Adrenal gland (tissue), 5 donors: ENCODE data around the gene SGIP1.

ENCODE experiments used
- CTCF ChIP-seq, 6 experiments: fragments of 450-650 bp in 4 of 6; fragments of 200-600 bp in 2 of 6; sonication (generic) in 1 of 6; IDR thresholded peaks; 1 replicate in 5 of 6; 2 replicates in 1 of 6; pipeline versions ENCODE4 v1.5.1 to v1.8.0; 2016 to 2021; ENCODE audit warnings: antibody characterized with exemption in 6 of 6, mild to moderate bottlenecking in 2 of 6, moderate library complexity in 1 of 6
- POLR2A ChIP-seq, 2 donors: fragments of 450-650 bp; IDR thresholded peaks; one replicate each; pipeline ENCODE4 v1.6.1; 2017; ENCODE audit warnings: antibody characterized with exemption in 2 of 2, mild to moderate bottlenecking in 2 of 2, moderate library complexity in 1 of 2
- donor health status: DM: no; HTN: no; CAD: no.

GRCh38 chr1:66637146-66637545 lies 103.2 kb downstream of the SGIP1 start:
- TF ChIP-seq POLR2A (IDR thresholded peaks at IDR 0.05) (no peak), CTCF (IDR thresholded peaks at IDR 0.05) (no peak)
